GM21526 (cell line): ENCODE measurements around the gene COP1.

ENCODE experiments used
- ATAC-seq: cut with Tn5 transposase; IDR thresholded peaks from one replicate; pipeline ENCODE4 v1.9.1; 2021; ENCODE audit warnings: moderate library complexity; ENCODE audit not compliant: unreplicated experiment, low FRiP score

Gene COP1

DNA sequence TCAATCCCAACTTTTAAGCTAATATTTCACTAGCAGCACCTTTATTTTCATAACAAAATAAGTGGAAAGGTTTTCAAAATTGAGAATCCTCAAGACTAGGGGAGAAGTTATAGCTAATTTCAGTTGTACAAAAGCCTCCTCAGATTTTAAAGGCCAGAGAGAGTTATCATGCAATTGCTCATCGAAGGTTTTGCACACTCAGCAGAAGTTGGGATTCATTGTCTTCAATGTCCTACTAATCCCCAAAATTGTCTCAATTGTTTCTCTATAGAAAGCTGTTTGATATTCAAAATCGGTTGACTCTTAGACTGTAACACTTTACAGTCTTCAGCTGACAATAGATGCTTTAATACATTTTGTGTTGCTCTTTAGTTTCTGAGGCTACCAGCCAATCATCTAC lies 293.0 kb downstream of the COP1 start:
- no peak for ATAC-seq

GRCh38 chr1:175911138-175911537 lies 295.9 kb downstream of the COP1 start:
- no peak for ATAC-seq

- no peak for ATAC-seq
Observed at GRCh38 chr1:175906370-175906769, 300.7 kb downstream of the COP1 start.

GRCh38 chr1:175904808-175905207 lies 302.3 kb downstream of the COP1 start:
- ATAC-seq, result no peak

DNA sequence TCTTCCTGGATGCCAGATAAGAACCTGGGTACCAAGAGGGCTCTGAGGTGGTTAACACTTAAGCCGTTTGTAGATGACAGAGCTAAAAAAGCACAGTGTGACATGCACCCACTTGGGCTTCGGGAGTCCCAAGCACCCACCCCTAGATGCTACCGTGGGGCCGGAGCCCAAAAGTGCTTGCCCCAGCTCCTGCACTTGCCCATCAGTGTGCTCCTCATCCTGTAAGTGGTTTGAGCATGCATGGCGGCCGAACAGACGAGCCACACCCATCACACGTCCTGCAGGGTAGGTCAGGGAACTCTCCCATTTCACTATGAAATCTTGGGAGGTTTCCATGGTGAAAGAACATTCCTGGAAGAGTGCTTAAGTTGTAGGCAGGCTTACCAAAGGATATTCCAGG lies 304.8 kb downstream of the COP1 start:
- no peak for ATAC-seq

- no peak for ATAC-seq
Observed at GRCh38 chr1:175901076-175901836, 305.8 kb downstream of the COP1 start.

DNA sequence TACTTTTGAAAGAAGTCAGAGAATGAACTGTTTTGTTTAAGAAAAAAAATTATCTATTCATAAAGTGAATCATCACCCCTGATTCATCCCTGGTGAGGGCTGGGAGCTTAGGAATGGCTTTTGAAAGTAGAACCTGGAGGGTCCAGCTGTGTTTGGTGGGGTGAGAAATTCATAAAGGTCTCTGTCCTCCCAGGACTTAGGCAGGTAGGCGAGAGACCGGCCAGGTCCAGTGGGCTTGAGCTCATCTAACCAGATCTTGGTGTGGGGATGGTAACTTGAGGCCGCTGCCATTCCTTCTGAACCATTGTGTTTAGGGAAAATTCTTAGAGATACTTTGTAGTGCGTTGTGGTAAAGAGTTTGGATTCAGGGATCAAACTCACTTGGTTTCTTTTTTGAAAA lies 306.9 kb downstream of the COP1 start:
- no peak for ATAC-seq

- ATAC-seq, result no peak
Observed at GRCh38 chr1:175895966-175896365, 311.1 kb downstream of the COP1 start.
